Fibroblast of mammary gland (primary cell): ENCODE measurements around the gene FBXW8.

ENCODE experiments used
- DNase-seq: peaks from one replicate; pipeline ENCODE4 v3.0.0-alpha.2; 2010; ENCODE audit warnings: low read depth
- H3K4me3 ChIP-seq: 2 replicates; pipeline ENCODE4 v1.5.1; 2011; ENCODE audit warnings: low read depth, mild to moderate bottlenecking, low read length, moderate library complexity; ENCODE audit not compliant: control insufficient read depth
- TF ChIP-seq, protein P1 (sequence below): conservative IDR thresholded peaks from 2 replicates; pipeline ENCODE4 v1.5.1; 2011; ENCODE audit warnings: low read depth, low read length, inconsistent platforms; ENCODE audit not compliant: control insufficient read depth, insufficient read depth

FBXW8 gene

DNA sequence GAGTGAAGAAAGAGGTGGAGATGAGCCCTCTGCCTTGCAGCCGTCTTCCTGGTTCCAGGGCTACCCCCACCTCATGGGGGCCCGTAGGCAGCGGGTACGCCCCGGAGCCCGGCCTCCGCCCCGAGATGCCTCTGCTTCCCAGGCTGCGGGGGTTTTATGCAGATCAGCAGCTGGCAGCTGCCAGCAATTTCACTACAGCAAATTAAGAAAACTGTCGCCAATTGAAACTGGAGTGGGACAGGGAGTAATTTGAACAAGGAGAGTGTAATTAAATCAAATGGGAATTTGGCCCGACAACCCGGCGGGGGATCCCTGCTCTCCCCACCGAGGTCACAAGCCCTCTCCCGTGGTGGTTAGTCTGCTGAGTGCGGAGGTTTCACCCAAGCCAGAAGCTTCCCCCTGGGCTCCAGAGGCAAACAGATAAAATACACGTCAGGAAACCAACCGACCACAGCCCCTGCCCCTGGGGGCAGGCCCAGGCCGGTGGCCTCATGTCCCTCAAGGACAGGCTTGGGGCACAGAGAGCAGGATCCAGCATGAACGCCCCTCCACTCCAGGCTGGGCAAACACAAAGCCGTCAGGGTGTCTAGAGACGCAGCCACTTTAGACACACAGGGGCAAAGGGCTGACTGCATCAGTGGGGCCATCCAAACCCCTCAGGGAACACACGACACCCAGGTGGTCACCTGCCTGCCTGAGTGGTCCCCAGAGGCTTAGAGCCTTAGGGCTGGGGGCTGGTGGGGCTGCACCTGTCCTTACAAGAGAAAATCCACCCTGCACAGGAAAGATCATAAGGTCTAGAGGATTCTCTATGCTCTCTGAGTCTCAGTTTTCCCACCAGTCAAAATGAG, 134.6 kb downstream of the FBXW8 start:
- no peak for DNase-seq
- no peak overlapping the region for H3K4me3 ChIP-seq
- TF ChIP-seq, protein P1, sequence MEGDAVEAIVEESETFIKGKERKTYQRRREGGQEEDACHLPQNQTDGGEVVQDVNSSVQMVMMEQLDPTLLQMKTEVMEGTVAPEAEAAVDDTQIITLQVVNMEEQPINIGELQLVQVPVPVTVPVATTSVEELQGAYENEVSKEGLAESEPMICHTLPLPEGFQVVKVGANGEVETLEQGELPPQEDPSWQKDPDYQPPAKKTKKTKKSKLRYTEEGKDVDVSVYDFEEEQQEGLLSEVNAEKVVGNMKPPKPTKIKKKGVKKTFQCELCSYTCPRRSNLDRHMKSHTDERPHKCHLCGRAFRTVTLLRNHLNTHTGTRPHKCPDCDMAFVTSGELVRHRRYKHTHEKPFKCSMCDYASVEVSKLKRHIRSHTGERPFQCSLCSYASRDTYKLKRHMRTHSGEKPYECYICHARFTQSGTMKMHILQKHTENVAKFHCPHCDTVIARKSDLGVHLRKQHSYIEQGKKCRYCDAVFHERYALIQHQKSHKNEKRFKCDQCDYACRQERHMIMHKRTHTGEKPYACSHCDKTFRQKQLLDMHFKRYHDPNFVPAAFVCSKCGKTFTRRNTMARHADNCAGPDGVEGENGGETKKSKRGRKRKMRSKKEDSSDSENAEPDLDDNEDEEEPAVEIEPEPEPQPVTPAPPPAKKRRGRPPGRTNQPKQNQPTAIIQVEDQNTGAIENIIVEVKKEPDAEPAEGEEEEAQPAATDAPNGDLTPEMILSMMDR: no peak

DNA sequence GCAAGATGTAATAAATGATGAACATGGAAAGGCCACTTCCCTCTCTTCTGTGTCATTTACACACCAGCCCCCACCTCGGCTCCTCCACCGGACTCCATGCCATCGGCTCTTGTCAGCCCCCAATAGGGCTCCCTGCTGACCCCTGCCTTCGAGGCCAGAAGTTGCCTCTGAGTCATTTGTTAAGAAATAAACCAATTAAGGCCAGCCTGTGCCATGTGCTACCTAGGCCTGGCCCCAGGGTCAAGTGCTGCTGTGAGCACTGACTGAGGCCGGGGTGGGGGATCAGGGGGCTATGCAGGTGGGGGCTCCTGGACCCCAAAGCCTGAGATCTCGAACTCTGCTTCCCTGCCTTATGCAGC, 135.2 kb downstream of the FBXW8 start:
- DNase-seq: no peak
- TF ChIP-seq, protein P1: no peak
- H3K4me3 ChIP-seq: no peak overlapping the region

DNA sequence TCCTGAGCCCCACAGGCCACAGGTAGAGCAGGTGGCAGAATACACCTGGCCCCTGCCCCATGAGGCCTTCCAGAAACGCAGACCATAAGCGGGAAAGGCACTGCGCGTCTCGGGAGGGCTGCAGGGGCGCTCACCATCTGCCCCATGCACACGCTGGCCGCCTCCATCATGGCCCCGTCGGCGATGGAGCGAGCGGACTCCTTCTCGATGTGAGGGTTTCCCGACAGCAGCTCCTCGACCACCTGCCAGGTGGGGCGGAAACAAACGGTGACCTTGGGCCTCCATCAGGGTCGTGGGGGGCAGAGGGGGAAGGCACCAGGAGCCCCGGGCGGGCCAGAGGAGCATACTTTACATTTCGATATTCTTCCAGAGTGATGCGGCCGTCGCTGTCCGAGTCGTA, 135.7 kb downstream of the FBXW8 start:
- no peak overlapping the region for H3K4me3 ChIP-seq
- no peak for DNase-seq
- TF ChIP-seq, protein P1: no peak

DNA sequence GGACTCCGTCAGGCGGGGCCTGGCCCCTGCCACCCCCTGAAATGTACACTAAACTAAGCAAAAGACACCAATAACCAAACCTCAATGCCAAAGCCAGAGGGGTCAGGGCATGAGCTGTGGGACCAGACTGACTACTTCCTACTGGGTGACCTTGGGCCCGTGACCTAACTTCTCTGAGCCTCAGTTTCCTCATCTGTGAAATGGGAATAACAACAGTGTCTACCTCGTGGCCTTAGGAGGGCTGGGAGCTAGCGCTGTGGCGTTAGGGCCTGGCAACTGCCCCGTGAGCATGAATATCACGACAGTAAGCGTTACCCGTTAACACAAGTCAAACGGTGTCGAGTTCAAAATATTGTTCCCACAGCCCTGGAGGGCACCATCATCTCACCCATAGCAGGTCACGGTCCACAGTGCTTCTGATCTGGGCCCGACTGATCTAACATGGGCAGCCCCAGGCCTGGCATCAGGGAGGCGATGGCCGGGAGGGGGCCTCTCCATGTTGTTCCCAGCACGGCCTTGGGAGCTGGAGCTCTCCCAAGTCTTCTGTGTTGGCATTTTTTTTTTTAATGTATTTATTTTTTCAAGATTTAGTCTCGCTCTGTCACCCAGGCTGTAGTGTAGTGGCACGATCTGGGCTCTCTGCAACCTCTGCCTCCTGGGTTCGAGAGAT, 136.2 kb downstream of the FBXW8 start:
- TF ChIP-seq, protein P1: no peak
- no peak overlapping the region for H3K4me3 ChIP-seq
- DNase-seq: no peak

DNA sequence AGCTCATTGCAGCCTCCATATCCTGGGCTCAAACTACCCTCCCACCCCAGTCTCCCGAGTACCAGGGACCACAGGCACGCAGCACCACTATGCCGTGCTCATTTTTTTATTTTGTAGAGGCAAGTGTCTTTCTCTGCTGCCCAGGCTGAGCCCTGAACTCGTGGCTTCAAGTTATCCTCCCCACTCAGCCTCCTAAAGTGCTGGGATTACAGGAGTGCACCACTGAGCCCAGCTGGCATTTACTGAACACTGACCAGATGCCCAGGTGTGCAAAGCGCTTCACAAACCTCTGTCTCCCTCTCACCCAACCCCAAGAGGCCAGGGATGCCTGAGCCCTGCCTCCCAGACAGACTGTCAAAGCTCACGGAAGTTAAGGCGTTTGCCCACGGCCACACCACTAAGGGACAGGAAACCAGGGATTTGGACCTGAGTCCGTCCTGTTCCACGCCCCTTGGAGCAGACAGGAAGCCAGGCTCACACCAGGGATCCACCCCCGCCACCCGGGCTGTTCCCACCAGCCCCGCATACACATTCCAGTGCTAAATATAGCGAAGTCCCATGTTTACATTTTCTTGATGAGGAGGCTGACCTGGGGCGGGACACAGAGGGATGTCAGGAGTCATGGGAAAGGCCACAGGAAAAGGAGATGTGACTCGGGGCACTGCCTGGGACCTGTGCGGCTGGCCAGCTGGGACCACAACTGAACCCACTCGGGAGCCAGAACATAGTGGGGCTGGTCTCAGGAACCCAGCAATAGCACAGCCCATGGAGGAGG, 137.2 kb downstream of the FBXW8 start:
- TF ChIP-seq, protein P1: no peak
- DNase-seq: peak; percentile 8
- no peak overlapping the region for H3K4me3 ChIP-seq

DNA sequence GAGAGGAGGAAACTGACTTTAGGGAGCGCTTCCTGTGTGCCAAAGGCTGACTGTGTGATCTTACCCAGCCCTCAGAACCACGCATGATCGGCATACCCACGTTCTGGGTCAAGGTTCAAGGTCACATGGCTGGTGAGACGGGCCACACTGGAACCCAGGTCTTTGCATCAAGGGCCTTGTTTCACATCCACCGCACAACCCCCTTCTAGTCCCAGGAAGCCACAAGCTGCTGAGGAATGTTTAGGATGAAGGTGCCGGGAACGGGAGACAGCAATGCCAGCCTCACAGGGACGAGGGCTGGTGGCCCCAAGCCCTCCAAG, 137.8 kb downstream of the FBXW8 start:
- TF ChIP-seq, protein P1: no peak

More for the DNA sequence above, 137.8 kb downstream of the FBXW8 start:
- H3K4me3 ChIP-seq: no peak overlapping the region
- no peak for DNase-seq
